T-helper 2 cell (primary cell): ENCODE measurements around the gene MED6.
A peak's percentile ranks its signal among the peaks of the same experiment; 100 is the strongest.

Experiments
- DNase-seq, 5 experiments: peaks; one replicate each; pipeline versions ENCODE4 v3.0.0 to v3.0.0-alpha.2; 2012 to 2022

MED6 gene

DNA sequence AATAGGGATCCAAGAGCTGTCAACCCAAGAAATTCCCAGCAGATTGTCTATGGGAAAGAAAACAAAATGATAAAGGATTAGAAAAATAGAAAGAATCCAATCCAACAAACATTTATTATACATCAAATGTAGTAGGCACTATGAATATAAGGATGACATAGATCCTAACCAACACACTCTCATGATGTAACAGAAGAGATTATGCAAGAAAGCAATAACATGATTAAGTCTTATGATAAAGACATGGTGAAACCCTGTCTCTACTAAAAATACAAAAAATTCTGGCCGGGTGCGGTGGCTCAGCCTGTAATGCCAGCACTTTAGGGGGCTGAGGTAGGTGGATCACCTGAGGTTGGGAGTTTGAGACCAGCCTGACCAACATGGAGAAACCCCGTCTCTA, 2.7 kb downstream of the MED6 start:
- no peak for DNase-seq

DNA sequence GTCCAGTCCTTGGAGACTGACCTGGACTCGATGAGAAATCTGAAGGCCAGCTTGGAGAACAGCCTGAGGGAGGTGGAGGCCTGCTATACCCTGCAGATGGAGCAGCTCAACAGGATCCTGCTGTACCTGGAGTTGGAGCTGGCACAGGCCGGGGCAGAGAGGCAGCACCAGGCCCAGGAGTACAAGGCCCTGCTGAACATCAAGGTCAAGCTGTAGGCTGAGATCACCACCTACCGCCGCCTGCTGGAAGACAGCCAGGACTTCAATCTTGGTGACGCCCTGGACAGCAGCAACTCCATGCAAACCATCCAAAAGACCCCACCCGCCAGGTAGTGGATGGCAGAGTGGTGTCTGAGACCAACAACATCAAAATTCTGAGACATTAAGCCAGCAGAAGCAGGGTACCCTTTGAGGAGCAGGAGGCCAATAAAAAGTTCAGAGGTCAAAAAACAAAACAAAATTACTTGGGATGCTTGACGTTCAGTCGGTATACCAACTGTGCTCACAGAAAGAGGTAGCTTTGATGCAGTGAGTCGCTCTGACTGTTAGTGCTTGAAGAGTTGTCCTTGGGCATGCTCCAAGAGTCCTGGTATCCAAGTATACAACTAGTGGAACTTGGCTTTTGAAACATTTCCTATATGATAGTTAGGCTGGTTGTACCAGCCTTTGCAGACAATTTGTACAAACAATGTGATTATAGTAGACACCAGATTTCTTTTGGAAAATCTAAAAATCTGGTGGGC, 4.8 kb downstream of the MED6 start:
- DNase-seq: no peak

DNA sequence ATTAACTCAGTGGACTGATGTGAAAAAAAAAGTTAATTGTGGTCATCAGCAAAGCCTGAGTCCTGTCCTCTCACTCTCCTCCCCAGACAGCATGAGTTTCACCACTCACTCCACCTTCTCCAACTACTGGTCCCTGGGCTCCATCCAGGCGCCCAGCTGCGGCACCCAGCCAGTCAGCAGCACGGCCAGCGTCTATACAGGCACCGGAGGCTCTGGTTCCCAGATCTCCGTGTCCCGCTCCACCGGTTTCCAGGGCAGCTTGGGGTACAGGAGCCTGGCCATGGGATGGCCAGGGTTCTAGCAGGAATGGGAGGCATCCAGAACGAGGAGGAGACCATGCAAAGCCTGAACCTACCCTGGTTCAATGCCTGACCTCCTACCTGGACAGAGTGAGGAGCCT, 6.0 kb downstream of the MED6 start:
- DNase-seq: no peak

DNA sequence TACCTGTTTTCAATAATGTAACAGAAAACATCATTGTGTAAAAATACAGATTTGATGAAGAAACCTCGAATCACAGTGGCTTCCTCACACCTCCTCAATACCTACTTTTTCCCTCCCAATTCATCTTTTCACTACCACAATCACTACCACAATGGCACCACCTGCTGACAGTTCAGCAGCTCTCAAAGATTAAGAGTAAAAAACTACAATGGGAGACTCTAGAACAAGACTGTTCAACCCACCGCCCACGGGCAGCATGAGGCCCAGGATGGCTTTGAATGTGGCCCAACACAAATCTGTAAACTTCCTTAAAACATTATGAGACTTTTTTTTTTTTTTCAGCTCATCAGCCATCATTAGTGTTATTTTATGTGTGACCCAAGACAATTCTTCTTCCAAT, 15.2 kb downstream of the MED6 start:
- peak in 1 of 5 experiments; percentile 30 for DNase-seq

DNA sequence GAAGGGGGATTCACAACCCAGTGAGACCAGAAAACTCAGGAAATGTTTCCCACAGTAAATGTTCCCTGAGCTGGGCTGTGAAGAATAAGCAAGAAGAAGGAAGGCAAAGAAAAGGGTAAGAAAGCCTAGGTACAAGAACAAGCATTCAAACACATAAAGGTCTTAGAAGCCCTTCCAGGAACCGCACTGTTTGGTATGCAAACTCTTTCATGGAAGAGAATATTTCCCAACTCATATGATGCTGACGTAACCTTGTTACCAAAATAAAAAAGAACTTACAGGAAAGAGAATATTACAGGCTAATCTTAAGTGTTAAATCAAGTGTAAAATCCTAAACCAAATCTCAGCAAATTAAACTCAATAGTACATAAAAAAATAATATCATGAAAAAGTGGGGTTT, 23.6 kb downstream of the MED6 start:
- no peak for DNase-seq

DNA sequence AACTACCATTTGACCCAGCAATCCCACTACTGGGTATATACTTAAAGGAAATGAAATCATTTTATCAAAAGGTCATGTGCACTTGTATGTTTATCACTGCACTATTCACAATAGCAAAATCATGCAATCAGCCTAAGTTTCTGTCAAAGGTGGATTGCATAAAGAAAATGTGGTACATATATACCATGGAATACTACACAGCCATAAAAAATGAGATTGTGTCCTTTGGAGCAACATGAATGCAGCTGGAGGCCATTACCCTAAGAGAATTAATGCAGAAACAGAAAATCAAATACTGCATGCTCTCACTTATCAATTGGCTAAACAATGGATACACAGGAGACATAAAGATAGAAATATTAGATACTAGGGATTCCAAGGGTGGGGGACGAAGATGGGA, 27.4 kb downstream of the MED6 start:
- DNase-seq: no peak

DNA sequence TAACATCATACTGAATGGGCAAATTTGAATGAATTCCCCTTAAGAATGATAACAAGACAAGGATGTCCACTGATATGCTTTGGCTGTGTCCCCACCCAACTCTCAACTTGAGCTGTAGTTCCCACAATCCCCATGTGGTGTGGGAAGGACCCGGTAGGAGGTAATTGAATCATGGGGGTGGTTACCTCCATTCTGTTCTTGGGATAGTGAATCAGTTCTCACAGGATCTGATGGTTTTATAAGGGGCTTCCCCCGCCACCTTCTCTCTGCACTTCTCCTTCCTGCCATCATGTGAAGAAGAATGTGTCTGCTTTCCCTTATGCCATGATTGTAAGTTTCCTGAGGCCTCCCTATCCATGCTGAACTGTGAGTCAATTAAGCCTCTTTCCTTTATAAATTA, 29.3 kb downstream of the MED6 start:
- no peak for DNase-seq

DNA sequence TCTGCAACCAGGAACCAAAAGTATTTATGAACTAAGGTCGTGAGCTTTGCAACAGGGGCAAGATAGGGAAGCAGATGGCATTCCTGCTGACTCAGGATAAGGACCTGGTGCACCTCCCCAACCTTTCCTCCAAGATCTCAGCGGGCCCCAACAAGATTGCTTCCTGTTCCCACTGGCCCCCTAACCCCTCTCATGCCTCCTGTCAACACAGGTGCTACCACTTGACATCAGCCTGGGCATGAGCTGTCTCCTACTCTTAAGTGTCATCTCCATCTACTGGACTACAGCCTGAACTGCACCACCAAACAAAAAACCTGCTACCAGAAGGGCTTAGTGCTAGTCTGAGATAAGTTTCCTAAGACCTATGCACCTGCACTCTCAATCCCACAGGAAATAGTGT, 32.7 kb downstream of the MED6 start:
- DNase-seq: peak in 1 of 5 experiments; percentile 72

DNA sequence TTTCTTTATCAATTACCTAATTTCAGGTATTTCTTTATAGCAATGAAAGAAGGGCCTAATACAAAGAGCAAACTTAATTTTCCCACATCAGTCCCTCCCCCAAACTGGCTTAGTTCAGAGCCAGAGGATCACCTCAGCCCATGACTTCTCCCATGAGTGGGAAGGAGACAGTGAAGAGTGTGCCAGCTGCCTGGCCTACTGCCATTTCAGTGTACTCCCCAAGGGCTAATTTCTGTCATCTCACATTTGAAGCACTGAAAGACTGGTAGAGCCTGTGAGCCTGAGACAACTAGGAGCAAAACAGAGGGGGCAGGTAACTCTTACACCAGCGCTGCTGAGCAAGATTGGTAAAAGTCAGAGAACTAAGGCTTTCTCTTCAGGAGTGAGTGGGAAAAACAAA, 36.6 kb downstream of the MED6 start:
- DNase-seq: no peak

DNA sequence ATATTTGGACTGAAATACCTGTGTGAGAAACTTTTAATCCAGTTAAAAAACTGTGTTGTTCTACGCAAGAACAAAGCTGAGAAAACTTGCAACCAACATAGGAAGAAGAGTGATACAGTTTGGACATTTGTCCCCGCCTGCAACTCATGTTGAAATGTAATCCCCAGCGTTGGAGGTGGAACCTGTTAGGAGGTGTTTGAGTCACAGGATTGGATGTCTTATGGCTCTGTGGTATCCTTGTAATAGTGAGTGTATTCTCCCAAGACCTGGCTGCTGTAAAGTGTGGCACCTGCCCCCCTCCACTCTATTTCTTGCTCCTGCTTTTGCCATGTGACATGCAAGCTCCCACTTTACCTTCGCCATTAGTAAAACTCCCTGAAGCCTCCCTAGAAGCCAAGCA, 37.0 kb downstream of the MED6 start:
- no peak for DNase-seq

DNA sequence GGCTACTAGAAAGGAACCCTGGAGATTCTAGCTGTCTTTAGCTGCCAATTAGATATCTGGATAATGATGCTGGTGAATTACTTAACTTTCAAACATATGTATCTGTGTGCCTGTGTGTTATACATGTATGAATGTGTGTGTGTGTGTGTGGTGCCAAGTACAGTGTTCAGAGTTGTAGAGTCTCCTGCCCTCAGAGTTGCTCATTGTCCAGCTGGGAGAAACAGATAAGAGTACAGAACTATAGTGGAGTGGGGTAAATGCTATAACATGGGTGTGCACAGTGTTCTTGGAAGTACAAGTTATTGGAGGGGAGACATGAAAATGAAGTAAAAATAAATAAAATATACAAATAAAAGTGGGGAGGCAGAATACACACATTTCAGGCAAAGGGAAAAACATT, 42.1 kb downstream of the MED6 start:
- DNase-seq: no peak

DNA sequence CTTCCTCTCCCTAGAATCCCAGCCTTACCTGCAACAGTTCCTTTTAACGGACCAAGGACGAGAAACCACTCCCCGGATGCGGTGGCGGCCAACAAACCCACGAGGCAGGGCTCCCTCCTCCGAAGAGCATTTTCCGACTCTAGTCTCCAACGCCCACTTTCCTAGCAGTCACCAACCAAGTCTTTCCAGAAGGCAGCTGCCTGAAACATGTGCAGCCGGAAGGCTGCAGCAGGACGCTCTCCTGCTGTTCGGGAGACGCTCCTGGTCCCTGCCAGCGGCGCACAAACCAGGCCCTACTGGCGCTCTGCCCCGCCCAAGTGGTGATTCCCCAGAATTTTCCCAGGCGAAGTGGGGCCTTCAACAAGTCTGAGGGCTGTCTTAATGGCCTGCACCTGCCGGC, 44.6 kb downstream of the MED6 start:
- DNase-seq: peak in 1 of 5 experiments; percentile 5

DNA sequence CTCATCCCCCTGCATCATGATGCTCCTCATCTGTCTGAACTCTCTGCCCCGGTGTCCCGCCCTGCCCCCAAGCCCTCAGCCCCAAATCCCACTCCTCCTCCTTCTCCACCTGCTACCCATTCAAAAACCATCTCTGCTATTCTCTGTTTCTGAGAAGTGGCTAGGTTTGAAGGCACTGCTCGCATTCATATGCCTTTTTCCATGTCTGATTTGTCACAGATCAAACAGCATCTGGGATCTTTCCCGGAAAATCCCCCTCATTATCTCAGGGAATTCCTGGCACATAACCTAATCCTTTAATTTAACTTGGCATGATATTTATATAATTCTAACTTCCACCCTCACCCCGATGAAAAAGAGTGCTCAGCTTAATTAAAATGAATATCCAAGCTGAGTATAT, 62.4 kb downstream of the MED6 start:
- no peak for DNase-seq

DNA sequence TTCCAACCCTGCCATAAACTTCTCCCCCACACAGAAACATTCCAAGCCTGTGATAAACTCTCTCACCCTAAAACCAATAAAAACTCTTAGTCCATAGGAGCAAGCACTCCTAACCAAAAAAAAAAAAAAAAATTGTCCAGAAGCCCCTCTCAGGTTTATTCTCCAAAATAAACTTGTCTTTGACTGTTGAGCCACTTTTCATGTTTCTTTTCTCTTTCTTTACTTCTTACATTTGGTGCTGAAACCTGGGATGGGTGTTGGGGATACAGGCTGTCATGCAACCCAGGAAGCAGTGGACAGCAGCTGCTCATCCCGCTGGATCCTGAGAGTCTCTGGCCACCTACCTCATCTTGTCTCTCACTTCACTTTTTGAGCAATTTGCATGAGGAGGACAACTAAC, 63.6 kb downstream of the MED6 start:
- no peak for DNase-seq

DNA sequence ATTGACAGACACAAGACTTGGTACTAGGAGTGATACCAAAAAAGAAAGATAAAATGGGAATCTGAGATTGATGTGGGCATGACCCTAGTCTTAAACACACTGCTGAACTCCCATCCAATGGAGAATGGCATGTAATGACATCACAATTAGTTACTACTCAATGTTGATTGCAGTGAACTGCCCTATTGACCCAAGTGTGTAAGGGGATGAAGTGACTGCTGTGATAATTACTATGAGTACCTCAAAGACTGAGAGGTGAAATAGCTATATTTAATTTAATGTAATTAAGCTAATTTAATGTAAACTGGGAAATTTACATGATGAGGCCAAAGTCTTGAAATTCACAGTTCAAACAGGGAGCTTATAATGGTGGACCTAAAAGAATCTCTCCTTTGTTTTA, 65.6 kb downstream of the MED6 start, which contains the start of gene ADAM20:
ADAM20 (minus strand) TSS at position 101 of the 400 bp plus-strand sequence. CDS start 10,247 bp downstream, outside the sequence.
- DNase-seq: no peak
